Epithelial cell of proximal tubule (primary cell): ENCODE results near the gene NSMF. TPM values are rescaled to one million over a fixed set of nuclear protein-coding genes. Genes with fewer than 3 reads are reported as not detected.

Experiments used
- DNase-seq: peaks from one replicate; pipeline ENCODE4 v3.0.0-alpha.2; 2011; ENCODE audit warnings: low read depth
- H3K4me3 ChIP-seq: 2 replicates; pipeline ENCODE4 v1.5.1; 2011; ENCODE audit warnings: low read depth, mild to moderate bottlenecking, low read length
- CTCF ChIP-seq: conservative IDR thresholded peaks from 2 replicates; pipeline ENCODE4 v1.5.1; 2012; ENCODE audit warnings: low read depth, mild to moderate bottlenecking, low read length
- total RNA-seq: library from RNA; depleted of rRNA; stranded (reverse); fragments of >200 nt; gene quantifications from 2 replicates; pipeline ENCODE4 v1.2.3, GENCODE V29; 2015

Gene NSMF
- total RNA-seq, 1 donor from 2014 or later, result 62.7 TPM

GRCh38 chr9:137490532-137491186 is 31.5 kb upstream of the NSMF start:
- no peak for TF ChIP-seq CTCF
- H3K4me3 ChIP-seq, result no peak overlapping the region
- DNase-seq, result no peak

- H3K4me3 ChIP-seq, result no peak overlapping the region
- TF ChIP-seq CTCF, result no peak
- no peak for DNase-seq
Observed at GRCh38 chr9:137488906-137489305, 29.8 kb upstream of the NSMF start.

- no peak for TF ChIP-seq CTCF
- no peak overlapping the region for H3K4me3 ChIP-seq
- no peak for DNase-seq
Observed at GRCh38 chr9:137488327-137488653, 29.2 kb upstream of the NSMF start.

- no peak for DNase-seq
- H3K4me3 ChIP-seq, result no peak overlapping the region
- TF ChIP-seq CTCF, result no peak
Observed at GRCh38 chr9:137487454-137488326, 28.6 kb upstream of the NSMF start.

GRCh38 chr9:137486545-137487453 is 27.7 kb upstream of the NSMF start:
- no peak for TF ChIP-seq CTCF
- no peak for DNase-seq
- no peak overlapping the region for H3K4me3 ChIP-seq

GRCh38 chr9:137486141-137486490 is 27.0 kb upstream of the NSMF start:
- no peak overlapping the region for H3K4me3 ChIP-seq
- no peak for TF ChIP-seq CTCF
- no peak for DNase-seq
